Measurements from ENCODE around the gene TPI1.

TPI1 gene

DNA sequence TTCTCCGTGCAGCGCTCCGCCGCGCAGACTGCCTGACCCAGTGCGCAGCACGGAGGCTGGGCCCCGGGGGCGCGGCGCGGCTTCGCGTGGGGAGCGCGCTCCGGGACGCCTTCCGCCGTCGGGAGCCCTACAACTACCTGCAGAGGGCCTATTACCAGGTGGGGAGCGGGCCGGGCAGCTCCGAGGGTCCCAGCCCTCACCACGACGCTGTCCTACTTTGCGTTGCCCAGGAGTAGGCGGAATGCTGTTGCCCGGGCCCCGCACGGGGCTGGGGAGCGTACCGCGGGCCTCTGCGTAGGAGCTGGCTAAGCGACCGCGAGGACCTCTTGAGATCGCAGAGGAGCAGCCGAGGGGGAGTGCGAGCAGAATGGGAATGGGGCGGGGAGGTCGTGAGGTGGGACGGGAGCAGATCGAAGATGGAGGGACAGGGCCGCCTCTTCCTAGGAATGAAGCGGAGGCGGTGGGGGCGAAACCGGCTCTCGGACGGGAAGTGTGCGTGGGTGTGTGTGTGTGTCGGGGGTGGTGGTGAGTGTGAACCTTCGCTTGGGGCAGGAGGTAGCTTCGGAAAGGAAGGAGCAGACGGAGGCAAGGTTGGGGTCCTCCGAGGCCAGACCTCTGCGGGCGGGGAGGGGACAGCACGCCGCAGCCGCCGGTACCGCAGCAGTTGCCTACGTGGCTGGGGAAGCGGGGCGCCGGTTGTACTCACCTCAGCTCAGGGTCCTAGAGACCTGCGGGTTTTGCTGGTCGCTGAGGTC lies 38.4 kb upstream of the TPI1 start:
- no peak for DNase-seq

DNA sequence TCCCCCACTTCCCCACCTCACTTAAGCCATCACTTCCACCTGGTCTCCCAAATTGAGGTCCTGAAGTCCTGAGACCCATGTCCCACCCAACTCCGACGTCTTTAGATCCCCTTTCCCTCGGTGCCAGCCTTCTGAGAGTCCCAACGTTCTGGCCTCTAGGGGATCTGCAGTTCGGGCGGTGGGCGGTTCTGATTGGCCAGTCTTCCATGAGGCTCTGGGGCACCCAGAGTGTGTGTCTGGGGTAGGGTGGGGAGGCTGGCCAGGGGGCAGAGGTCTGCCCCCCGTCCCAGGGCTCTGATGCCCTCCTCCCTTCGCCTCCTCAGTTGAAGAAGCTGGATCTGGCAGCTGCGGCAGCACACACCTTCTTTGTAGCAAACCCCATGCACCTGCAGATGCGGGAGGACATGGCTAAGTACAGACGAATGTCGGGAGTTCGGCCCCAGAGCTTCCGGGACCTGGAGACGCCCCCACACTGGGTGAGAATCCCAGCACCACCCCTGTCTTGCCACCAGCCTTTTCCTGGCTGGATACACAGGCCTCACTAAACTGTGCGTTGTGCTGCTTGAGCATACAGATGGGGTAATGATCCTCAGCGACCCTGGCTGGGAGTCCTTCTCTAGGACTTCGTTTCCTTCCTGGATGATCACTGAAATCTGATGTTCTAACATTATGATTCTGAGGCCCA lies 37.7 kb upstream of the TPI1 start:
- DNase-seq, result no peak

DNA sequence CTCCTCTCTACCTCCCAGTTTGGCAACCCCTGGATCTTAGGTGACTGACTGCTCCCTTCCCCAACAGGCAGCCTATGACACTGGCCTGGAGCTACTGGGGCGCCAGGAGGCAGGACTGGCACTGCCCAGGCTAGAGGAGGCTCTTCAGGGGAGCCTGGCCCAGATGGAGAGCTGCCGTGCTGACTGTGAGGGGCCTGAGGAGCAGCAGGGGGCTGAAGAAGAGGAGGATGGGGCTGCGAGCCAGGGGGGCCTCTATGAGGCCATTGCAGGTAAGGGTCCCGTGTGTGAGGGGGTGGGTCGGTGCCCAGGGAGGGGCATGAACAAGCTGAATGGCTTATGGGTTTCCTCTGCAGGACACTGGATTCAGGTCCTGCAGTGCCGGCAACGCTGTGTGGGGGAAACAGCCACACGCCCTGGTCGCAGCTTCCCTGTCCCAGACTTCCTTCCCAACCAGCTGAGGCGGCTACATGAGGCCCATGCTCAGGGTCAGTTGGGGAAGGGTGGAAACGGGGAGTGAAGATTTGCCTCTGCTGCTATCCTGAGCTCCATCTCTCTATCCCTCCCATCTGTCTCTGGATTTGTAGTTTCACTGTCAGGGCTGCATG lies 36.9 kb upstream of the TPI1 start:
- no peak for DNase-seq

DNA sequence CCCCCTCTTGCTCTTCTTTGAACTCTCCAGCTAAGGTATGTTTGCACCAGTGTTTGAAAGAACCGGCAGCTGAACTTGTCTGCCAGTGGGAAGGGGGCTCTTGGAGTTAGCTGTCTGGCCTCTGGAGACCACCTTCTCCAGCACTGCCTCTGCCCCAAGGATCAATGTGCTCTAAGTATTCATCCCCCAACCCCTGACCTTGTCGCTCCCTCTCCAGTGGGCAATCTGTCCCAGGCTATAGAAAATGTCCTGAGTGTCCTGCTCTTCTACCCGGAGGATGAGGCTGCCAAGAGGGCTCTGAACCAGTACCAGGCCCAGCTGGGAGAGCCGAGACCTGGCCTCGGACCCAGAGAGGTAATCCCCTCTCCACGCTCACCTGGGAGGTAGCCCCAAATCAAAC lies 36.3 kb upstream of the TPI1 start:
- no peak for DNase-seq

DNA sequence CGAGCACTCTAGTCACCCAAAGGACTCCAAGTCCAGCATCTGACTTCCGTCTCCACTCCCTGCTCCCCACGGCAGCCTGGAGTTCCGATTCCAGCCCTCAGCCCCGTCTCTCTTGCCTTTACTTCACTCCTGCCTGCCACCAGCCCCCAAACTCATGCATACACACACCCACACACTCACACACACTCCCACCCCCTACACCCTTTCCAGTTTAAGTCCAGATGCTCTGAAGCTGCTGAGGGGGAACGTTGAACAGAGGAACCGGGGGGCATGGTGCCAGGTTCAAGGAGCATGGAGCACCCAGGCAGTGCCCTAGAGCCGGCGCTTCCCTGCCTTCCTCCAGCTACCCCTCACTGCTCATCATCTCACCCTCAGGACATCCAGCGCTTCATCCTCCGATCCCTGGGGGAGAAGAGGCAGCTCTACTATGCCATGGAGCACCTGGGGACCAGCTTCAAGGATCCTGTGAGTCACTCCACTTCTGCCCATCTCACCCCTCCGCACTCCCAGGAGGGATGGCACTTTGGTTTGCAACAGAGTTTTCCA lies 35.8 kb upstream of the TPI1 start:
- no peak for DNase-seq

DNA sequence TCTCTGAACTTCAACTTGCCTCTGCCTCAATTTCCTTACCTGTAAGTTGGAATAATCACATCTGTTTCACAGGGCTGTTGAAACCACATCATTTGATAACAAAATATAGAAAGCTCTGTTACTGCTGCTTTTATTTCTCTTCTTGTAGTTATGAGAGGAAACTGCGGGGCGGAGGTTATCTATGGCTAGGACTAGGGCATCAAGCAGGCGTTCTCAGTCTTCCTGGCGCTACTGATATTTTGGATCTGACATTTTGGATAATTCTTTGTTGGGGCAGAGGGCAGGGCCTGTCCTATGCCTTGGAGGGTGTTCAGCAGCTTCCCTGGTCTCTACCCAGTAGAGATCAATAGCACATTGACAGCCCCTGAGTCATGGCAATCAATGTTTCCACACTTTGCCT lies 35.2 kb upstream of the TPI1 start:
- DNase-seq, result no peak

DNA sequence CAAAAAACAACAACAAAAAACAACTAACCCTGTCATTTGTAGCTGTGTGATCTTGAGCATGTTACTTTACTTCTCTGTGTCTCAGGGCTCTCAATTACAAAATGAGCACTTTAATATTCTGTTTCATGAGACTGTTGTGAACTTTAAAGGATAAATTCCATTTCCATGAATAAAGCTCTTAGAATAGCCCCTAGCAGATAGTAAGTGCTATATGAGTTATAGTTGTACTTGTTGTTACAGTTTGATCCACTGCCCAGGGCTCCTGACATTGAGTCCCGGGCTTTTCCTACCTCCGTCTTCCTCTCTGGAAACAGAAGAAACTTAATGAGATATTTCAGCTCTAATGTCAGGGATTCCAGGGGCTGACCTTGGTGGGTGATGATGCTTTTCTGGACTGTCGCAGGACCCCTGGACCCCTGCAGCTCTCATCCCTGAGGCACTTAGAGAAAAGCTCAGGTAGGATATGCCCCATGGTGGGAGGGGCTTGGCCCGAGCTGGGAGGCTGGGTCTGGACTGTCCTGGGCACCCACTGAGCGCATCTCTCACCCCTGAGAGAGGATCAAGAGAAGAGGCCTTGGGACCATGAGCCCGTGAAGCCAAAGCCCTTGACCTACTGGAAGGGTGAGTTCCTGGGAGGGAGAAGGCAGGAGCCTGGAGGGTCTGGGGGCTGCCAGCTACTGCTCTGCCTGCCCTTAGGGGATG lies 34.0 kb upstream of the TPI1 start:
- no peak for DNase-seq

DNA sequence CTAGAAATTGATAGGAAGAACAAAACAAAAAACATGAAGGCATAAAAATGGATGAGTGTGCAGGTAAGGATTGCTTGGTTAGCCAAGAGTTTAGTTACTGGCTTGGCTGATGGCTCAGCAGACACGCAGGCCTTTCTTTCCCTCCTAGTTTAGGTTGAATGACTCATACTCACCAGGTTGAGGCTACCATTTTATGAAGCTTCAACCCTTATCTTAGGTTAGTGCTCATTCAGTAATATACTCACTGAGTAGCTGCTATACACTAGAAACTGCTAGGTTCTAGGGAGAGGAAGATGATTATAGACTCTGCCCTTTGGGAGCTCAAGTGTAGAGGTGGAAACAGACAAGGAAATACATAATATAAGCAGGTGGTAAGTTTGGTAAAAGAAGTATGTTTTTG lies 33.1 kb upstream of the TPI1 start:
- DNase-seq, result no peak

DNA sequence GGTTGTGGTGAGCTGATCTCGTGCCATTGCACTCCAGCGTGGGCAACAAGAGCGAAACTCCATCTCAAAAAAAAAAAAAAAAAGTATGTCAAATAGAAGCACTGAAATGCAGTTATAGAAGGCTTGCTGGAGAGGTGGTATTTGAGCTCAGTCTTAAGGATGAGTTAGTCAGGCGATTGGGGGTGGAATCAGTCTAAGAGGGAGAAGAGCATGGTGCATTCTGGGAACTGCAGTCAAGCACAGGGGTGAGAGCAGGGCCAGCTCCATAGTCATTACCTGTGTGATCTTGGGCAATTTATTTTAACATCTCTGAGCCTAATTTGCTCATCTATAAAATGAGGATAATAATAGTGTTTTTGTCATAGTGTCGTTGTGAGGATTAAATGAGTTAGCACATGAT lies 32.5 kb upstream of the TPI1 start:
- no peak for DNase-seq

DNA sequence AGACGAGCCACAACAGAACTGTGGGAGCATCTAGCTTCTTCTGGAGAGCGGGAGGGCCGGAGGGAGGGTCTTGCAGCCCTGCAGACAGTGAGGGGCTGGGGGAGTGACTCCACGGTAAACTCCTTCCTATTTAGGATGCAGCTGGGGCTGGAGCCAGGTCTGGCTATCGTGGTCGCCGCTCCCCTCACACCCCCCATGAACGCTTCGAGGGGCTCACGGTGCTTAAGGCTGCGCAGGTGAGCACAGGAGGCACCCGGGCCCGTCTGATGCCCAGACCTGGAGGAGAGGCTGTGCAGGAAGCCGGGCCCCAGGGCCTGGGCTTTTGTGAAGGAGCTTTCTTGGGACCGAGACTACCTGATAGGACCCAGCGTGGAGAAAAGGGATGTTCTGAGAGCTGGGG lies 30.5 kb upstream of the TPI1 start:
- no peak for DNase-seq

DNA sequence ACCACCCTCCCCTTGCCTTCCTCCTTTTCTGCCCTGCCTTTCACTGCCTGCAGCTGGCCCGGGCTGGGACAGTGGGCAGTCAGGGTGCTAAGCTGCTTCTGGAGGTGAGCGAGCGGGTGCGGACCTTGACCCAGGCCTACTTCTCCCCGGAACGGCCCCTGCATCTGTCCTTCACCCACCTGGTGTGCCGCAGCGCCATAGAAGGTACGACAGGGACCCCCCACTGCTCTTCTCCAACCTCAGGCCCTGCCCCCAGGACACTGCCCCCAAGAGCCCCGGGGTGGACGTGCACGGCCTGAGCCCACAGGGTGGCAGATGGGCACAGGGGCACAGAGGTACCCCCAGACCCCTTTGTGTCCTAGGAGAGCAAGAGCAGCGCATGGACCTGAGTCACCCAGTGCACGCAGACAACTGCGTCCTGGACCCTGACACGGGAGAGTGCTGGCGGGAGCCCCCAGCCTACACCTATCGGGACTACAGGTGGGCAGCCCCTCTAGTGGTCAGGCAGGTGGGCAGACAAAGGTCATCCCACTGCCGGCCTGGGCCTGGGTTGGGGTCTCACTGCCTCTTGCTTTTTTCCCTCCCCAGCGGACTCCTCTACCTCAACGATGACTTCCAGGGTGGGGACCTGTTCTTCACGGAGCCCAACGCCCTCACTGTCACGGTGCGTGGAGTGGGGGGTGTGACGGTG lies 29.8 kb upstream of the TPI1 start:
- no peak for DNase-seq

DNA sequence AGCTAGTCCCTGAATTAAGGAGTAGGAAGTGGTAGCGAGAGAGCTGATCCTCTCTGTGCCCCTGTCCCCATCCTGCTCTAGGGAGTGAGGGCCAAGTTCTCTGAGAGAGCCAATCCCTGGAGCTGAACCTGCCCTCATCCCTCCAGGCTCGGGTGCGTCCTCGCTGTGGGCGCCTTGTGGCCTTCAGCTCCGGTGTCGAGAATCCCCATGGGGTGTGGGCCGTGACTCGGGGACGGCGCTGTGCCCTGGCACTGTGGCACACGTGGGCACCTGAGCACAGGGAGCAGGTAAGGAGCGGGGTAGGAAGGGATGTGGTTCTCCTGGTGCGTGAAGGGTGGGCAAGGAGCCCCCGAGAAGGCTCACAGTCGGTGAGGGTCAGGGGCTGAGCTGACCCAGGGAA lies 28.5 kb upstream of the TPI1 start:
- no peak for DNase-seq

DNA sequence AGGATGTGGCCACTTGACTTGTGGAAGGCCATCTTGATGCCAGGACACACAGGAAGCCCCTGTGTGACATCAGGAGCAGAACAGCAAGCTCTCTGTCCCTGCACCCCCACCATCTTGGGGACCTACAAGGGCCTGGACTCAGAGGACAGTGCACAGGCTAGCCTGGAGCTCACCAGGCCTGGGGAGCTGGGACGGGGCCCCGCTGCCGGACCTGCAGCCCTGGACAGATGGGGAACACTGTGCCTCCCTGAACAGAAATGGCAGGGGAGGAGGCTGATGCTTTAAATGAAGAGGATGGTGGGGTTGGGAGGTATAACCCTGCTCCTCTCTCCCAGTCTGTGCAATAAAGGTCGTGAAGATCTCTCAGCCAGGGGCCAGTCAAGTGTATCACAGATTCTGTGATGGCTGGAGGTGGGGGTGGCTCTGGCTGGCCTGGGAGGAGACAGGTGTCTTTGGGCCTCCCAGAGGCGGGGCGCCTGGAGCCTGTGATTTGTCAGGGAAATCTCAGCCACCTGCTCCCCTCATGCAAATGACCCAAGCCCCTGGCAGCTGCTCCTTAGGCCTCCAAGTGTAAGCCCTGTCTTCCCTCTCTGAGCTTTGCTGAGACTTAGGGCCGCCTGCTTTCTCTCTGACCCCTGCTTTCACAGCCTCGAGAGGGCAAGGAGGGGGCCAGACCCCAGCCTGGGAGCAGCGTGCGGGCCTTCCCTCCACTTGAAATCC lies 27.7 kb upstream of the TPI1 start:
- DNase-seq, result no peak

DNA sequence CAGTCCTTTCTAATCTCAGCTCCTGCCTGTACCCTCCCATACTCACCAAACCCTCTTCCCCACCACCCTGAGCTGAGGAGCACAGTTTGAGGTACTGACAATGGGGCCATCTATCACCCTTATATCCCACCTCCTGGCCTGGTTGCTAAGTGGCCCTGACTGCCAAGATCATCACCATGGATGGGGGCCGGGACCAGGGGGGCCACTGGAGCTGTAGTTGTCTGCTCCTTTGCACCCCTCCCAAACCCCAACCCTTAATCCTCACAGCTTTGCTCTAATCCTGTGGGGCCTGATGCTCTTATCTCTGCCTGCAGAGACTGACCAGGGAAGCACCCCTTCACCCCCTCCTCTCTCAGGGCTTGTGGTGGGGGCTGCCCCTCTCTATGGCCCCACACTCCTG lies 27.0 kb upstream of the TPI1 start:
- no peak for DNase-seq

DNA sequence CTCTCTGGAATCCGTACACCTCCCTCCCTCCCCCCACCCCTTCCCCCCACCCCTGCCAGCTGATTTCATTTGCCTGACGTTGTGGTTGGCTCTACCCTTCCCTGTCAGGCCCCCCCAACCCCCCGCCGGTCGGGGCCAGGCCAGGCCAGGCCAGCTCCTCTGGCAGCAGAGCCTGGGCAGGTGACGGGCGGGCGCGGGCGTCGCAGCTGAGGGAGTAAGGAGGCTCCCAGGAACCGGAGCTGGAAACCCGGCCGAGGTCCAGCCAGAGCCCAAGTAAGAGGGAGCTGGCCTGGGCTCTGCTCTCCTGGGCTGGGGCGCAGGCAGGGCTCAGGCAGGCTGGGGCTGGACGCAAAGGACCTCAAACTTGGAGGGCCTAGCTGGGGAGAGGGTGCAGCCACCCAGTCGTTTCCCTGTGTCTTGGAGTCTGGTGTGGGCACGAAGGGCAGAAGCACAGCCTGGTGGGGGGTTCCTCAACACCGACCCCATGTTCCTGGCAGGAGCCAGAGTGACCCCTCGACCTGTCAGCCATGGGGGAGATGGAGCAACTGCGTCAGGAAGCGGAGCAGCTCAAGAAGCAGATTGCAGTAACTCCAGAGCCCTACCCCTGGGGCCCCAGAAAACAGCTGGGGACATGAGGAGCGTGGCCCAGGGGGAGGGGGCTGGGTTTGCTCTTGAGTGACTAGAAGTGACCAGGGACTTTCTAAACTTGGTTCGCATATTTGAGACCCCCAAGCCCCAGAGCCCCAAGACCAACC lies 26.4 kb upstream of the TPI1 start, which contains the start of gene GNB3:
Gene GNB3 (plus strand): TSS at position 165 of the 755 bp plus-strand sequence. CDS start 363 bp downstream, at position 528.
- no peak for DNase-seq

DNA sequence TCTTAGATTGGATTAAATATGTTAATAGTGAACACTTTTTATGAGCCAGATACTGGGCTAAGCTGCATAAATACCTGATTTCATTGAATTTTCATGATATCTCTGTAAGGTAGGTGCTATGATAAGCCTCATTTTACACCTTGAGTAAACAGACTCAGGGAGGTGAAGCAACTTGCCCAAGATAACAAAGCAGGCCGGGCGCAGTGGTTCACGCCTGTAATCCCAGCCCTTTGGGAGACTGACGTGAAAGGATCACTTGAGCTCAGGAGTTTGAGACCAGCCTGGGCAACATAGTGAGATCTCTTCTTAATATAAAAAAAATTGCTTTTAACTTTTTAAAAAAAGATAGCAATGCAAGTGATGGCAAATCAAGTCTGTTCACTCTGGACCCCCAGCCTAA lies 25.3 kb upstream of the TPI1 start:
- DNase-seq, result no peak

DNA sequence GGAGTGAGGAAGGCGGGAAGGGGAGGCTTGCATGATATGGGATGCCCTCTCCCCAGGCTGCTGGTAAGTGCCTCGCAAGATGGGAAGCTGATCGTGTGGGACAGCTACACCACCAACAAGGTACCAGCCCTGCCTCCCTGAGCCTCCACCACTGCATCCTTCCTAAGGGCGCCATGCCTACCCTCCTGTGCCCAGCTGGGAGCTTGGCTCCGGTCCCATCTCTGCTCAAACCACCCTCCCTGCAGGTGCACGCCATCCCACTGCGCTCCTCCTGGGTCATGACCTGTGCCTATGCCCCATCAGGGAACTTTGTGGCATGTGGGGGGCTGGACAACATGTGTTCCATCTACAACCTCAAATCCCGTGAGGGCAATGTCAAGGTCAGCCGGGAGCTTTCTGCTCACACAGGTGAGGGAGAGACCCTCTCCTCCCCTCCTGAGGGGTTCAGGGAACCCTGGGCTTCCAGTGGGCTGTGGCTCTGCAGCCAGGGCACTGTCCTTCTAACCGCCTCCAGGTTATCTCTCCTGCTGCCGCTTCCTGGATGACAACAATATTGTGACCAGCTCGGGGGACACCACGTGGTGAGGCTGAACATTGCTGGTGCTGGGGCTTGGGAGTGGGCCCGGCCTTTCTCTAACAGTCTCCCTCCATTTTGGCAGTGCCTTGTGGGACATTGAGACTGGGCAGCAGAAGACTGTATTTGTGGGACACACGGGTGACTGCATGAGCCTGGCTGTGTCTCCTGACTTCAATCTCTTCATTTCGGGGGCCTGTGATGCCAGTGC lies 24.0 kb upstream of the TPI1 start:
- no peak for DNase-seq

DNA sequence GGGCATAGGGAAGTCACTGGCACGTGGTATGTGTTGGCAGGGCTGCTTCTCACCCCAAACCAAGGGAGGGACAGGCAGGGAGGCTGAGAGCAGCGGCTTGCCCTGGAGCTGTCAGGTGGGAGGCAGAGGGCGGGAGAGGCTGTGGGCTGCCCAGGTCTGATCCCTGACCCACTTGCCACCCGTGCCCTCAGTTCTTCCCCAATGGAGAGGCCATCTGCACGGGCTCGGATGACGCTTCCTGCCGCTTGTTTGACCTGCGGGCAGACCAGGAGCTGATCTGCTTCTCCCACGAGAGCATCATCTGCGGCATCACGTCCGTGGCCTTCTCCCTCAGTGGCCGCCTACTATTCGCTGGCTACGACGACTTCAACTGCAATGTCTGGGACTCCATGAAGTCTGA lies 21.9 kb upstream of the TPI1 start:
- no peak for DNase-seq

DNA sequence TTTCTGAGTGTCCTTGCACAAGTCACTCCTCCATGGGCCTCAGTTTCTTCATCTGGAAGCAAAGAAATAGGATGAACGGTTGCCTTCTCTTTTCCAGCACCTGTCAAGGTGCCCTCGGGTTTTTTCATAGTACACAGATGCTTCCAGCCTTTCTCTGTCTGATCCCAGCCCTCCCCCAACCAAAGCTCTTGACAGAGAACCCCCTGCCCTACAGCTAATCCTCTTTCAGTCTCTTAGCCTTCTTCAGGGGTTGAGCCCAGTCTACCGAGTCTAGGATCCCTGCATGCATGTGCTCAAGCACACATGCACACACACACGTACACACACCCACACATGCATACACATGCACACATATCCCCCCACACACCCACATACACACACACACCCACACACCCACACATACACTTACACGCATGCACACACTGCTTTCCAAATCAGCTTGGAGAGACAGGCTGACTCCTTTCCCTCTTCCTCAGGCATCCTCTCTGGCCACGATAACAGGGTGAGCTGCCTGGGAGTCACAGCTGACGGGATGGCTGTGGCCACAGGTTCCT lies 20.9 kb upstream of the TPI1 start:
- DNase-seq, result no peak

DNA sequence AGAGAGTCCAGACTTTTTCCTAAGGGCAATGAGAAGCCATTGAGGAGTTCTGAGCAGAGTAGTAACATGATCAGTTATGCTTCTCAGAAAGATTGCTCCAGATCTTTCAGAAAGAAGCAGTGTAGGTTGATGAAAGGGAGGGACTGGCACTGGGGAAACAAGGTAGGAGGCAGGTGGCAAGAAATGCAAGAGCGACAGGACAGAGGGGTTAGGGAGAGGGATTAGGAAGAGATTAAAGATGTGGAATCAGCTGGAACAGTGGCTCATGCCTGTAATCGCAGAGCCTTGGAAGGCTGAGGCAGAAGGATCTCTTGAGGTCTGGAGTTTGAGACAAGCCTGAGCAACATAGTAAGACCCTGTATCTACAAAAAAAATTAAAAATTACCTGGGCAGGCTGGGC lies 19.7 kb upstream of the TPI1 start:
- DNase-seq, result no peak

All from GOT3 (cell line).